Mammary epithelial cell (primary cell): ENCODE measurements around the gene AFAP1L2.

ENCODE experiments used
- CTCF ChIP-seq, 2 donors: IDR thresholded peaks in 1 of 2; conservative IDR thresholded peaks in 1 of 2; 2 replicates each; pipeline ENCODE4 v1.5.1; 2011 to 2012; ENCODE audit warnings: inconsistent platforms in 2 of 2, low read length in 2 of 2, mild to moderate bottlenecking in 2 of 2, control low read depth in 1 of 2, low read depth in 1 of 2; ENCODE audit not compliant: insufficient read depth in 1 of 2; ENCODE audit errors: extremely low read depth in 1 of 2
- EZH2 ChIP-seq: IDR thresholded peaks from 2 replicates; pipeline ENCODE4 v1.6.1; 2012; ENCODE audit warnings: low read length, inconsistent platforms, borderline replicate concordance

GRCh38 chr10:114404171-114405010 lies at the start of gene AFAP1L2:
- TF ChIP-seq CTCF (conservative IDR thresholded peaks at IDR 0.05 in 1 of 2, IDR thresholded peaks at IDR 0.05 in 1 of 2; ENCODE audit: extremely low read depth in 1 of 2, insufficient read depth in 1 of 2, low read depth in 1 of 2, low read length in 2 of 2): no peak
- TF ChIP-seq EZH2: no peak
